Measurements from ENCODE around the gene SLC11A2. TPM values are rescaled to one million over a fixed set of nuclear protein-coding genes. Genes with fewer than 3 reads are reported as not detected.
"Not testable (repeated sequence)": the region's sequence is repeated elsewhere in the genome, so short reads cannot be mapped to it uniquely, and the experiment has no call there.

The SLC11A2 gene
- total RNA-seq, 1 donor from 2014 or later = 21.5 TPM

DNA sequence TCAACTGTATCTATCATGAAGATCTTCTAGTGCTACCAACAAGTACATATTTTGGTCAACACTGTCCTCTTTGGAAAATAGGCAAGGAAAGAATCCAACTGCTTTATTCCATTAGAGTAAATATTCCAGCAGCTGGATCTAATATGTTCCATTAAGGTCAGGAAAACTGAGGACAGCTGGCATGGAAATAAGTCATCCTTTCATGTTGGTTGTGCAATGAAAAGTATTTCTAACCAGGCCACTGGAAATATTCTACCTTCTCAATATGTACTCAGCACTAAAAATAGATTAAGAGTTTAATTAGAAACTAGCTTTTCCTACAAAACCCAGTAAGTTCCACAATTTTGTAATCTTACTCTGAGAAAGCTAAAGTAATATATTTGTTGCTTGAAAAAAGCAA, 54.2 kb downstream of the SLC11A2 start:
- Histone ChIP-seq H3K9me3 (no peaks in the 10 kb centered on the region), H3K27ac (no peak overlapping the region), H3K27me3 (no peaks in the 10 kb centered on the region), H3K36me3 (peaks cover 10 to 36% of the 10 kb centered on the region in 2 donors), H3K4me3 (no peak overlapping the region), H3K4me1 (no peaks in the 10 kb centered on the region)
- intact Hi-C loops (cut with DNase I) = no loop called here
- TF ChIP-seq, protein P1, sequence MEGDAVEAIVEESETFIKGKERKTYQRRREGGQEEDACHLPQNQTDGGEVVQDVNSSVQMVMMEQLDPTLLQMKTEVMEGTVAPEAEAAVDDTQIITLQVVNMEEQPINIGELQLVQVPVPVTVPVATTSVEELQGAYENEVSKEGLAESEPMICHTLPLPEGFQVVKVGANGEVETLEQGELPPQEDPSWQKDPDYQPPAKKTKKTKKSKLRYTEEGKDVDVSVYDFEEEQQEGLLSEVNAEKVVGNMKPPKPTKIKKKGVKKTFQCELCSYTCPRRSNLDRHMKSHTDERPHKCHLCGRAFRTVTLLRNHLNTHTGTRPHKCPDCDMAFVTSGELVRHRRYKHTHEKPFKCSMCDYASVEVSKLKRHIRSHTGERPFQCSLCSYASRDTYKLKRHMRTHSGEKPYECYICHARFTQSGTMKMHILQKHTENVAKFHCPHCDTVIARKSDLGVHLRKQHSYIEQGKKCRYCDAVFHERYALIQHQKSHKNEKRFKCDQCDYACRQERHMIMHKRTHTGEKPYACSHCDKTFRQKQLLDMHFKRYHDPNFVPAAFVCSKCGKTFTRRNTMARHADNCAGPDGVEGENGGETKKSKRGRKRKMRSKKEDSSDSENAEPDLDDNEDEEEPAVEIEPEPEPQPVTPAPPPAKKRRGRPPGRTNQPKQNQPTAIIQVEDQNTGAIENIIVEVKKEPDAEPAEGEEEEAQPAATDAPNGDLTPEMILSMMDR (IDR thresholded peaks at IDR 0.05) = no peak
- no peak for DNase-seq (ENCODE audit: low spot score in 2 of 2)

DNA sequence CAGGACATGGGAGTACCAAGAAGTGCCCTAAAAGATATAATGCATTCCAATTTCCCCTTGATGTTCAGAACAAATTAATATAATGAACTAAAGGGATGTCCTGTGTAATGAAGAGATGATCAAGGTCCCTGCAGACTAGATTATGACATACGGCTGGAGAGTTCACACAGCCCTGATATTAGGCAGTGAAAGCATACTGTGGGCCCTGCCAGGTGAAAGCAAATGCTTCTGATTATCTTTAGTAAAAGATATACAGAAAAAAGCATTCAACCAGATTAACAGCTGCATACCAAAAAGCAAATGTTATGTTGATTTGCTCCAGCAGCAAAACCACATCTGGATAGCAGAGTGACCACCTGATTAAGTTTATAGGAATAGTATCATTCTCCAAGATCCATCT, 61.8 kb downstream of the SLC11A2 start:
- intact Hi-C loops (cut with DNase I) = no loop called here
- no peaks in the 10 kb centered on the region for H3K27me3 ChIP-seq
- no peak for DNase-seq (ENCODE audit: low spot score in 2 of 2)
- no peak overlapping the region for H3K27ac ChIP-seq
- H3K4me1 ChIP-seq = no peaks in the 10 kb centered on the region
- TF ChIP-seq, protein P1 (IDR thresholded peaks at IDR 0.05) = no peak
- no peaks in the 10 kb centered on the region for H3K9me3 ChIP-seq
- H3K4me3 ChIP-seq = no peak overlapping the region
- peaks cover 10 to 11% of the 10 kb centered on the region in 2 donors for H3K36me3 ChIP-seq

DNA sequence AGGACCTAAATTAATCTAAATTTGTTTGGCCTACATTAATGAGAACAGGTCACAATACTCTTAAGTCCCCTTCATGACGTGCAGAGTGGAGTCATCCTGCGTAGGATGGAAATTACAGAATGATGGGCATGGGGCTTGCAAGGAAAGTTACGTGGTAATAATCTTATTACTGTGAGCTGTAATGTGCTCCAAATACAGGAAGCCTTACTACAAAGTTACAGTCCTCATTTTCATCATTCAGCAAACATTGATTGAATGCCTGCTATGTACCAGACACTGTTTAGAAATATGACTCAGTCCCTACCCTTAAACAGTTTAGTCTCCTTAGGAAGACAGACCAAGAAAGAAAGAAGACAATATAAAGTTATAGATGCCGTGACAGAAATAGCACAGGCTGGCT, 64.5 kb downstream of the SLC11A2 start:
- no peak overlapping the region for H3K27ac ChIP-seq
- no peak for DNase-seq (ENCODE audit: low spot score in 2 of 2)
- TF ChIP-seq, protein P1 (IDR thresholded peaks at IDR 0.05) = no peak
- no peaks in the 10 kb centered on the region for H3K4me1 ChIP-seq
- no peaks in the 10 kb centered on the region for H3K36me3 ChIP-seq
- H3K4me3 ChIP-seq = no peak overlapping the region
- no peaks in the 10 kb centered on the region for H3K27me3 ChIP-seq
- no peaks in the 10 kb centered on the region for H3K9me3 ChIP-seq
- intact Hi-C loops (cut with DNase I) = no loop called here

DNA sequence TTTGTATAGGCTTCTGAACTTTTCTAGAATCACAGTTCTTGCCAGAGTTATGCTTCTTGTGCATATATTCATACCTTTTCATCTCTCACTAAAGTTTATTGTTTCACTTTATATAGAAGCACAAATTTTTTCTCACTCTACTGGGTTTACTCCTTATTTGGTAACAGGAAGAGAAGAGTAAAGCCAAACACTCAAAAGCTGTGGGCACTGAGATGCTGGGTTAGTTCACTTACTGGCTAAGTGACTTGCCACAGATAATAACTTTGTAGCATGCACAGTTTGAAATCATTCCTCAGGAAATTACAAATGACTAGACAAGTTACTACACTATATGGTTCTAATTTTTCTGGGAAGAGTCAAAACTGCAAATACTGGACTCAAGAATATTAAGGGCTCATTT, 66.1 kb downstream of the SLC11A2 start:
- Histone ChIP-seq H3K27ac (no peak overlapping the region), H3K4me1 (no peaks in the 10 kb centered on the region), H3K27me3 (no peaks in the 10 kb centered on the region), H3K9me3 (no peaks in the 10 kb centered on the region), H3K4me3 (no peak overlapping the region), H3K36me3 (no peaks in the 10 kb centered on the region)
- intact Hi-C loops (cut with DNase I) = no loop called here
- no peak for DNase-seq (ENCODE audit: low spot score in 2 of 2)
- TF ChIP-seq, protein P1 (IDR thresholded peaks at IDR 0.05) = no peak

DNA sequence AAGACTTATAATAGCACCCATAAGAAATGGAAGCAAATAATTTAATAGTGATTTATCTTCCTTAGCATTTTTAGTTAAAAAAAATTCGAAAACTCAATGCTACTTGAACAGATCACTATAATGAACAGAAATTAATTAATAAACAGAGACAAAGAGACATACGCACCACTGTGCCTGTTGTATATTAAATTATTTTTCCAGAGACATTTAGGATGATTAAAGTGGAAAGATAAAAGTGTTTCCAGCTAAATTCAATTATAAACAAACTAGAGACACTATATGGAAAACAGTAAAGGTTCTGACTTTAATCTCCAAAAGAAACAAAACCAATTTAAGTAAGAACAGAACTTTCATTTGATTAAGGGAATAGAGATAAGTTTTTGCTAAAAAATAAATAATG, 70.5 kb downstream of the SLC11A2 start:
- Histone ChIP-seq H3K27me3 (no peaks in the 10 kb centered on the region), H3K9me3 (no peaks in the 10 kb centered on the region), H3K4me1 (no peaks in the 10 kb centered on the region), H3K36me3 (peaks cover 0 to 4% of the 10 kb centered on the region in 2 donors), H3K27ac (no peak overlapping the region), H3K4me3 (no peak overlapping the region)
- intact Hi-C loops (cut with DNase I) = no loop called here
- TF ChIP-seq, protein P1 (IDR thresholded peaks at IDR 0.05) = no peak
- no peak for DNase-seq (ENCODE audit: low spot score in 2 of 2)

DNA sequence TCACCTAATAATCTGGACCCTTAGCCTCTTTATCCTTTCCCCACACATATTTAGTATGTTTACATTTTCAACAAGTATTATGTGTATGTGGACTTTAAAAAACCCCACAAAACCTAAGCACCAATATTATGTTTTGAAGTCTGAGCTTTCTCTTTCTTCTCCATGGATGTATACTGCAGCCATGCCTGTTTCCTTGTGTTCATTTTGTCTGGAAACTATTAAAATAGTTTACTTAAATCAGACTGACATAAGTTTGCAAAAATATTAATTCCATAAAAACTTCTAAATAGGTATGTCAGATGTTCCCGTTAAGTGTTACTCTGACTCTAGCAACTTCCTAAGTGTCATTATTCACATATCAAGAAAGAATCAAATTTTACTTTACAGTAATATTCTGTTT, 70.9 kb downstream of the SLC11A2 start:
- H3K9me3 ChIP-seq = no peaks in the 10 kb centered on the region
- no peaks in the 10 kb centered on the region for H3K4me1 ChIP-seq
- no peak overlapping the region for H3K27ac ChIP-seq
- H3K36me3 ChIP-seq = peaks cover 0 to 4% of the 10 kb centered on the region in 2 donors
- DNase-seq (ENCODE audit: low spot score in 2 of 2) = no peak
- no peaks in the 10 kb centered on the region for H3K27me3 ChIP-seq
- TF ChIP-seq, protein P1 (IDR thresholded peaks at IDR 0.05) = no peak
- H3K4me3 ChIP-seq = no peak overlapping the region
- intact Hi-C loops (cut with DNase I) = no loop called here

DNA sequence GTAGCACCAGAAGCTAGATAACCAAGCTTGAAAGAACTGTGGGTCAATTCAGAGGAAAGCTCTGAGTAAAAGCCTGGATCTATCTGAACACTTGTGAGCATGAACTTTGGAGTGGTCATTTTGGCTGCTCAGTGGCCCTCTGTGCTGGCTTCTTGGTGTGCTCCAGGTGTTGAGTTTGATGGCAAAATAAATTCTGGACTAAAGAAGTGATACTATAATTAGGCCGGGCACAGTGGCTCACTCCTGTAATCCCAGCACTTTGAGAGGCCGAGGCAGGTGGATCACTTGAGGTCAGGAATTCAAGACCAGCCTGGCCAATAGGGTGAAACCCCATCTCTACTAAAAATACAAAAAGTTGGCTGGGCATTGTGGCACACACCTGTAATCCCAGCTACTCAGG, 71.4 kb downstream of the SLC11A2 start:
- intact Hi-C loops (cut with DNase I); H3K27me3 ChIP-seq; H3K36me3 ChIP-seq; H3K4me3 ChIP-seq; H3K9me3 ChIP-seq; H3K4me1 ChIP-seq; H3K27ac ChIP-seq; DNase-seq (ENCODE audit: low spot score in 2 of 2): not testable (repeated sequence)
